K562 (cell line): Measurements from ENCODE around the gene OR51G2. TPM values are rescaled to one million over a fixed set of nuclear protein-coding genes. Genes with fewer than 3 reads are reported as not detected.

Experiments
- ATAC-seq: fragments of 200-7000 bp; cut with Tn5 transposase; 3 replicates; pipeline ENCODE4 v1.9.1; 2020; ENCODE audit warnings: moderate library complexity
- Bru-seq: library from RNA; stranded (reverse); fragments of 400-500 nt; gene quantifications from one replicate; lab custom pipeline; 2021; lab: Mats Ljungman, UMichigan
- BruChase-seq, 2 experiments: library from RNA; stranded (reverse); fragments of 400-500 nt; gene quantifications; one replicate each; lab custom pipeline; 2021; lab: Mats Ljungman, UMichigan
- BruUV-seq: library from RNA; stranded (reverse); fragments of 400-500 nt; replicated peaks from 2 replicates; lab custom pipeline; 2021; lab: Mats Ljungman, UMichigan
- CTCF ChIA-PET: fragments of 300-600 bp; formaldehyde crosslinking; extraction: SDS; loops from one replicate; lab custom pipeline; 2021; ENCODE audit warnings: low intra/inter-chr PET ratio; lab: Yijun Ruan, JAX
- POLR2A ChIA-PET: fragments of 300-600, 350-650 bp; sonication (Branson Sonifier 250); formaldehyde crosslinking; extraction: SDS; loops from one replicate; lab custom pipeline; 2021; ENCODE audit warnings: antibody characterized with exemption, inconsistent platforms; lab: Yijun Ruan, JAX
- DNase-seq, 4 experiments: peaks; one replicate each; pipeline versions ENCODE4 v3.0.0 to v3.0.0-alpha.2; 2011 to 2018; ENCODE audit warnings: low spot score in 3 of 4, mixed read lengths in 3 of 4; ENCODE audit errors: extremely low read depth in 1 of 4
- FAIRE-seq: peaks from 2 replicates; lab custom pipeline; 2011; peaks lifted over from hg19 to GRCh38; lab: Jason Lieb, UNC
- H2AFZ ChIP-seq: 2 replicates; pipeline ENCODE4 v1.6.0; 2011; ENCODE audit warnings: low read depth, low read length, control low read depth, inconsistent platforms
- H3K27ac ChIP-seq: fragments of 200-600 bp; 3 replicates; pipeline ENCODE4 v1.8.0; 2011; ENCODE audit warnings: low read depth, mild to moderate bottlenecking, control low read depth, inconsistent platforms, low read length, moderate library complexity, mixed read lengths; ENCODE audit errors: extremely low read depth
- H3K27me3 ChIP-seq, 2 experiments: fragments of 300-600 bp in 1 of 2; 2 replicates in 1 of 2; 3 replicates in 1 of 2; pipeline versions ENCODE4 v1.6.0 to v1.8.0; 2011; ENCODE audit warnings: inconsistent platforms in 2 of 2, low read length in 2 of 2, mild to moderate bottlenecking in 1 of 2, mixed read lengths in 1 of 2, moderate library complexity in 1 of 2; ENCODE audit not compliant: control insufficient read depth in 2 of 2, insufficient read depth in 2 of 2
- H3K36me3 ChIP-seq: fragments of 300-600 bp; 3 replicates; pipeline ENCODE4 v1.8.0; 2011; ENCODE audit warnings: mild to moderate bottlenecking, low read length, inconsistent platforms; ENCODE audit not compliant: control insufficient read depth, insufficient read depth
- H3K4me1 ChIP-seq, 2 experiments: fragments of 200-600 bp in 1 of 2; replicated peaks in 1 of 2; 2 replicates in 1 of 2; 3 replicates in 1 of 2; pipeline versions ENCODE4 v1.5.1 to v1.8.0; 2011; ENCODE audit warnings: inconsistent platforms in 2 of 2, low read length in 2 of 2, mild to moderate bottlenecking in 1 of 2, mixed read lengths in 1 of 2, moderate library complexity in 1 of 2; ENCODE audit not compliant: control insufficient read depth in 2 of 2, insufficient read depth in 2 of 2
- H3K4me2 ChIP-seq: 2 replicates; pipeline ENCODE4 v1.6.1; 2011; ENCODE audit warnings: low read length, control low read depth, inconsistent platforms, mixed read lengths; ENCODE audit not compliant: insufficient read depth
- H3K4me3 ChIP-seq: fragments of 200-600 bp; sonication (generic), shearing (Covaris generic); 2 replicates; pipeline ENCODE4 v1.5.1; 2016; ENCODE audit warnings: control low read depth, inconsistent platforms
- H3K79me2 ChIP-seq: fragments of 200-600 bp; 3 replicates; pipeline ENCODE4 v1.8.0; 2011; ENCODE audit warnings: low read length, inconsistent platforms; ENCODE audit not compliant: control insufficient read depth, insufficient read depth
- H3K9ac ChIP-seq, 2 experiments: 2 replicates each; pipeline versions ENCODE4 v1.6.0 to v1.6.1; 2011; ENCODE audit warnings: low read depth in 2 of 2, low read length in 2 of 2, control low read depth in 1 of 2, inconsistent platforms in 1 of 2, mild to moderate bottlenecking in 1 of 2, mixed read lengths in 1 of 2; ENCODE audit not compliant: insufficient read depth in 1 of 2
- H3K9me1 ChIP-seq: one replicate; pipeline ENCODE4 v1.6.0; 2011; ENCODE audit warnings: inconsistent platforms, mild to moderate bottlenecking, low read length, moderate library complexity; ENCODE audit not compliant: control insufficient read depth, insufficient read depth
- H3K9me3 ChIP-seq: replicated peaks from 2 replicates; pipeline ENCODE4 v1.5.1; 2011; ENCODE audit warnings: low read depth, low read length, inconsistent platforms; ENCODE audit not compliant: control insufficient read depth, insufficient read depth
- H4K20me1 ChIP-seq: replicated peaks from 2 replicates; pipeline ENCODE4 v1.6.1; 2011; ENCODE audit warnings: low read length, inconsistent platforms, mixed read lengths; ENCODE audit not compliant: control insufficient read depth, insufficient read depth
- E2F3 ChIP-seq: fragments of 250-450 bp; sonication (Bioruptor Pico); IDR thresholded peaks from 2 replicates; pipeline ENCODE4 v1.4.0; 2020; ENCODE audit warnings: mild to moderate bottlenecking
- MEF2D ChIP-seq: conservative IDR thresholded peaks from 2 replicates; pipeline ENCODE4 v1.6.1; 2016; ENCODE audit warnings: low read depth, missing genetic modification characterization, missing compliant biosample characterization
- PTTG1 ChIP-seq: fragments of 450-650 bp; IDR thresholded peaks from 2 replicates; pipeline ENCODE4 v1.6.1; 2016; ENCODE audit warnings: low read depth, mild to moderate bottlenecking, missing genetic modification characterization, missing compliant biosample characterization
- TRIM25 ChIP-seq: fragments of 450-650 bp; IDR thresholded peaks from 2 replicates; pipeline ENCODE4 v1.7.0; 2016; ENCODE audit warnings: borderline replicate concordance
- ZBTB11 ChIP-seq, 3 experiments: fragments of 200-800 bp in 1 of 3; fragments of 250-450 bp in 1 of 3; fragments of 450-650 bp in 1 of 3; sonication (Bioruptor Pico) in 1 of 3; sonication (Bioruptor generic) in 1 of 3; formaldehyde crosslinking in 1 of 3; IDR thresholded peaks; 2 replicates each; pipeline versions ENCODE4 v1.6.1 to v1.8.0; 2016 to 2022; ENCODE audit warnings: mild to moderate bottlenecking in 2 of 3, missing genetic modification characterization in 2 of 3, missing compliant biosample characterization in 1 of 3, moderate library complexity in 1 of 3
- ZNF592 ChIP-seq: fragments of 450-650 bp; IDR thresholded peaks from 2 replicates; pipeline ENCODE4 v1.6.1; 2017; ENCODE audit warnings: antibody characterized with exemption, mild to moderate bottlenecking
- WGBS: fragments of 100-300 bp; shearing (Covaris generic); methylation state at CpG from one replicate; pipeline ENCODE4 v1.1.6; 2016; ENCODE audit warnings: low coverage, mixed read lengths; ENCODE audit not compliant: insufficient coverage; ENCODE audit errors: missing lambda C conversion rate; 5-methylcytosine and 5-hydroxymethylcytosine counted together
- in situ Hi-C: fragments of 300-500 bp; cut with MboI; formaldehyde crosslinking; loops from 4 replicates; pipeline ENCODE4 v1.15.0; 2018; ENCODE audit warnings: inconsistent platforms, mixed read lengths
- intact Hi-C: fragments of 100-400 bp; cut with micrococcal nuclease; formaldehyde crosslinking; loops from 2 replicates; pipeline ENCODE4 v1.14.2; 2022
- long read RNA-seq, 3 experiments: library from polyadenylated mRNA in 2 of 3; library from RNA in 1 of 3; unstranded in 2 of 3; stranded (forward) in 1 of 3; transcript quantifications; one replicate each; pipeline ENCODE4 v2.0.0, GENCODE V29; 2019 to 2022
- polyA minus RNA-seq, 3 experiments: library from RNA; depleted of rRNA, polyadenylated mRNA; stranded (reverse); fragments of >200 nt; gene quantifications; 2 replicates each; pipeline ENCODE4 v1.2.3, GENCODE V29; 2011
- polyA plus RNA-seq, 8 experiments: library from polyadenylated mRNA; depleted of rRNA in 4 of 8; stranded (reverse) in 5 of 8; unstranded in 3 of 8; fragments of >200 nt; fragmentation: Nextera tagmentation in 2 of 8; fragmentation: Illumina TruSeq in 1 of 8; extraction: Ambion mirVana in 2 of 8; extraction: Trizol in 1 of 8; gene quantifications; 2 replicates each; pipeline versions ENCODE4 v1.2.1 to v1.2.3, GENCODE V29; 2011 to 2014; ENCODE audit warnings: inconsistent platforms in 1 of 8, missing spikeins in 1 of 8
- total RNA-seq, 7 experiments: library from RNA; depleted of rRNA in 6 of 7; stranded (reverse); fragments of >200 nt in 6 of 7; fragmentation: Illumina TruSeq in 2 of 7; extraction: Trizol in 2 of 7; gene quantifications; 2 replicates each; pipeline versions ENCODE4 v1.2.1 to v1.2.3, GENCODE V29; 2011 to 2021; ENCODE audit warnings: low replicate concordance in 1 of 7

Gene OR51G2, protein sequence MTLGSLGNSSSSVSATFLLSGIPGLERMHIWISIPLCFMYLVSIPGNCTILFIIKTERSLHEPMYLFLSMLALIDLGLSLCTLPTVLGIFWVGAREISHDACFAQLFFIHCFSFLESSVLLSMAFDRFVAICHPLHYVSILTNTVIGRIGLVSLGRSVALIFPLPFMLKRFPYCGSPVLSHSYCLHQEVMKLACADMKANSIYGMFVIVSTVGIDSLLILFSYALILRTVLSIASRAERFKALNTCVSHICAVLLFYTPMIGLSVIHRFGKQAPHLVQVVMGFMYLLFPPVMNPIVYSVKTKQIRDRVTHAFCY
- not detected in 2 replicates for total RNA-seq (2011; cell fraction: chromatin; rRNA removed; ENCODE audit: low replicate concordance)
- not detected in 2 replicates for total RNA-seq (2011; cell fraction: nucleolus; rRNA removed)
- total RNA-seq (2011; cell fraction: nucleoplasm; rRNA removed), result not detected in 2 replicates
- total RNA-seq (2014; rRNA removed) (not detected in 2 replicates), total RNA-seq (2014; rRNA removed; fragmentation: Illumina TruSeq; extraction: Trizol) (not detected in 2 replicates), total RNA-seq (2015; rRNA removed; fragmentation: Illumina TruSeq; extraction: Trizol) (not detected in 2 replicates), total RNA-seq (2021) (not detected in 2 replicates), polyA plus RNA-seq (2011; rRNA removed) (not detected in 2 replicates), polyA plus RNA-seq (2014; fragmentation: Illumina TruSeq; extraction: Trizol) (not detected in 2 replicates), polyA plus RNA-seq (2014; fragmentation: Nextera tagmentation; extraction: Ambion mirVana) (not detected), polyA plus RNA-seq (2014; rRNA removed) (not detected in 2 replicates), polyA minus RNA-seq (2011; rRNA and poly(A)+ RNA removed) (not detected in 2 replicates), Bru-seq, nascent RNA (not detected), BruChase-seq, experiment 1, labeled RNA remaining after a 2-hour chase (not detected), BruChase-seq, experiment 2, labeled RNA remaining after a 6-hour chase (not detected)
- not detected in 2 replicates for polyA plus RNA-seq (2011; cell fraction: cytosol; rRNA removed)
- polyA plus RNA-seq (2011; cell fraction: nucleus; rRNA removed), result not detected in 2 replicates
- not detected in 2 replicates for polyA plus RNA-seq (2012)
- not detected in 2 replicates for polyA minus RNA-seq (2011; cell fraction: cytosol; rRNA and poly(A)+ RNA removed)
- polyA minus RNA-seq (2011; cell fraction: nucleus; rRNA and poly(A)+ RNA removed), result not detected in 2 replicates
- long read RNA-seq, experiment 1, result 0 reads
- long read RNA-seq, experiment 2, result 0 reads
- long read RNA-seq, experiment 3, result 0 reads

DNA sequence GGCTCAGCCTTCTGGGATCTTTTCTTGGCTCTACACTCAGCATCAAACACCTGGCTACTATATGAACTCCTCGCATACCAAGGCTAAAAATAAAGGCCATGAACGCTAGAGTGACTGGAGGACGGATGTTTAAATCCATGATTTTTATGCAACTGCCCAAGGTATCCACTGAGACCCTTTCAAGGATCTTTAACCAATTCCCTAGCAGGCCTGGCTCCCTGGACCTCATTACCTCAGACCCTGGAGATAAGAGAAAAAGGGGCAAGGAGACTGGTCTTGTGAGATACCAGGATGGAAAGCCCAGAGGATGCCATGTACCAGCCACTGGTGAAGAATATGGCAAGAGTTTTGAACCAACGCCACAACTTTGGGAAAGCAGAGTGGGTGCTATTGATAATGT, at the start of gene OR51G2:
Gene OR51G2, minus strand, starts transcription at position 101 of the 400 bp plus-strand sequence. CDS start 3,687 bp downstream, outside the sequence.
- Histone ChIP-seq H3K4me2 (no peak within 1 kb of the TSS), H4K20me1 (no peaks in the 10 kb centered on the region), H3K9me3 (no peaks in the 10 kb centered on the region), H3K4me3 (no peak within 1 kb of the TSS), H3K9ac (no peak within 1 kb of the TSS), H3K36me3 (no peaks in the 10 kb centered on the region), H3K9me1 (no peaks in the 10 kb centered on the region), H3K4me1 (no peaks in the 10 kb centered on the region), H2AFZ (no peak within 1 kb of the TSS), H3K79me2 (no peaks in the 10 kb centered on the region), H3K27me3 (peaks cover 2 to 22% of the 10 kb centered on the region in 2 experiments; a peak in 4 of 5 replicates), H3K27ac (no peak within 1 kb of the TSS)
- DNase-seq (no peak), ATAC-seq (no peak), FAIRE-seq (no peak)
- BruUV-seq, result no TSS peak
- 0% methylated on average over 4 of the region's 4 CpGs for WGBS
- in situ Hi-C loops, result no loop called here
- ChIA-PET POLR2A (interaction anchor here (0.6 to 1.2 kb wide), 2 partner anchors 9 to 66 kb away, joined by 4 to 5 read pairs; no protein-coding TSS in a partner anchor), CTCF (no interaction called here)
- intact Hi-C loops, result no loop called here
- TF ChIP-seq ZNF592 (no peak), PTTG1 (no peak), E2F3 (CRISPR knock-in tag) (no peak), MEF2D (no peak), ZBTB11 (CRISPR knock-in tag; IDR thresholded peaks at IDR 0.05) (no peak), TRIM25 (no peak)
